ENCODE data around the gene DRC1.

DRC1 gene

DNA sequence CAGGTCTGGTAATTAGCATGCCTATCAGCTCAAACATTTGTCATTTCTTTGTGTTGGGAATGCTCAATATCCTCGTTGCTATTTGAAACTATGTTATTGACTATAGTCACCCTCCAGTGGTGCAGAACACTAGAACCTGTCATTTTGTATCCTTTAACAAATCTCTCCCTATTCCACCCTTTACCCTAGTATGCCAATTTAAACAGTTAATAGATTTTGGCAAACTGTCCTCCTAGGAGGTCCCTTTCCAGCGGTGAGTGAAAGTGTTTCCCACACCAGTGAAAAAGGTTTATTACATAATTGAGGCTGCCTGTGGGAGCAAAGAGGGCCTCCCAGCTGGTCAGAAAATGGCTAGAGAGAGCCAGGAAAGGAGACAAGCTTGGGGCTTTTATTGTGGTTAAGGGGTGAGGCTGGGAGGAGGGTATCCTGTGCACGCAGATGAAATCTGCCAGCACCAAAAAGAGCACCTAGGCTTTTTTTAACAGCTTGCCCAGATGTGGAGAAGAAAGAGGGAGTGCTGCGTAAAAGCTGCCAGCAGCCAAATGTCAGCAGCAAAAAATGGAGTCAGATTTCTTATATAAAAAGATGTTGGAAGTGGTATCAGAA, 1.8 kb upstream of the DRC1 start:
- no peak for DNase-seq (ENCODE audit: low read depth in 3 of 3)

DNA sequence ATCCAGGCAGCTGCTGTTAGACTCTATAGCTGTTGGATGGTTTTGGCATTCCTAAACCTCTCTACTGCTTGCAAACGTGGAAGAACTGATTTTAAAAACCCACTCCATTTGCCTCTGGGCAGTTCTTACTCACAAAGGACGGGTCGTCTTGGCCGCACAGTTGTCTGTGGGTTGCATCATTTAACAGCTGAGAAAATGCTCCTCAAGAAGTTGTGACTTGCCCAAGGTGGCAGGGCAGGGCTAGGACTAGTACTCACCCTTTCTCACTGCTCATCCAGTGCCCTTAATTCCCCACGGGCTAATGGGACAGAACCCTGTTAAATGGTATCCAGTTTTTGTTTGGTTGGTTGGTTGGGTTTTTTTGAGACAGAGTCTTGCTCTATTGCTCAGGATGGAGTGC, 997 bp upstream of the DRC1 start:
- no peak for DNase-seq (ENCODE audit: low read depth in 3 of 3)

DNA sequence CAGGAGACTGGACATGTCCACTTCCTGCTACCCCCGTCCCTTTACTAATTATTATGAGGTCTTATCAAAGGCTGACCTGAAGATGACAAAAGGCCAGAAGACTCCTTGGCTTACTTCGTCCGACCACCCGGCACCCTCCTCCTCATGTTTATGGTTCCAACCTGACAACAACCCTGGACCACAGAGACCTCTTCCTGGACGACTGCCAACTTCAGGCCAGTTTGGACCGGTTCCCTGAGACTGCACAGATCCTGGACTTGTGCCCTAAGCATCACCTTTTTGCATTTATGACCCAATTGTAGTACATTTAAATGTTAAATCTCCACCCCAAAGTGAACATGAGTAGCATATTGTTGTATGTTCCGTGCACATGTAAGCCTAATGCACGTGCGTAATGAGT, 5.8 kb downstream of the DRC1 start:
- no peak for DNase-seq (ENCODE audit: low read depth in 3 of 3)

DNA sequence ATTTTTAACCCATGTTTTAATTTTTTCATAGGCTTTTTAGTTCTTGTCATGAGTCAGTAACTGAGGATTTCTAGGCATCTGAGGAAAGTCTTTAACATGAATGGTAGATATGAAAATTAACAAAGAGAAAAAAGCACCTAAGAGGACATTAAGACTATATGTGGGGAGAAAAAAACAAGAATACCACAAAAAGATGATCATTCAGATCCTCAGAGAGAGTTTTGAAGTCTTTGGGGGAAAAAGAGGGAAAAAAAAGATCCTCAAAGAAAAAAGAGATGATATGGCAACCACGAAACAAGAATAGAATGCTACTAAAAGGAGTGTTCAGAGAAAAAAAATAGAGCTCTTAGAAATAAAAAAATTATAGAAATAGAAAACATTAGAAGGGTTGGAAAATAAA, 8.1 kb downstream of the DRC1 start:
- no peak for DNase-seq (ENCODE audit: low read depth in 3 of 3)

DNA sequence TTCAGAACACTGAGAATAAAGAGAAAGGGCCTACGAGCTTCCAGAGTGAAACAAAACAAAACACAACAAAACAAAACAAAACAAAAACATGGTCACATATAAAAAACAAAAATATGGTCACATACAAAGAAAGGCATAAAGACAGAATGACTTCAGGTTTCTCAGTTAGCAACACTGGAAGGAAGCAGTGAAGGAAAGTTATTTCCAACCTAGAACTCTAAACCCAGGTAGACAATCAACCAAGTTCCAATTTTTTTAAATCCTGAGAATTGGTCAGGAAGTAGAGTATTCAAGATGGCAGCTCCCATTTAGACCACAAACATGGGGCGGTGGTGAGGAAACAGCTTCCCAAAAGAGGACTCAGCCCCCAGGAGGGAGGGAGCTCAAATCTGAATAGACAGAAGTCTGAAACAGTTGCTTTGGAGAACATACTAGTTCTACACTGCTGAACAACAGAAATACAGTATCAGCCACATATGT, 9.1 kb downstream of the DRC1 start:
- DNase-seq (ENCODE audit: low read depth in 3 of 3), result no peak

DNA sequence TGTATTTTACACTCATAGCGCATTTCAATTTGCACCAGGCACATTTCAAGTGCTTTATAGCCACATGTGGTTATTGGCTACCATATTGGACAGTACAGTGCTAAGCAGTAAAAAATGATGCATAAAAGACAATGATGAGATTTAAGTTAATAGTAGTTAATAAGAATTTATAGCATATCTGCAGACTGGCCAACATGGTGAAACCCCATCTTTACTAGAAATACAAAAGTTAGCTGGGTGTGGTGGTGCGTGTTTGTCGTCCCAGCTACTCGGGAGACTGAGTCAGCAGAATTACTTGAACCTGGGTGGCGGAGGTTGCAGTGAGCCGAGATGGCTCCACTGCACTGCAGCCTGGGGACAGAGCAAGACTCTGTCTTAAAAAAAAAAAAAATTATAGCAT, 9.7 kb downstream of the DRC1 start:
- DNase-seq (ENCODE audit: low read depth in 3 of 3), result no peak

DNA sequence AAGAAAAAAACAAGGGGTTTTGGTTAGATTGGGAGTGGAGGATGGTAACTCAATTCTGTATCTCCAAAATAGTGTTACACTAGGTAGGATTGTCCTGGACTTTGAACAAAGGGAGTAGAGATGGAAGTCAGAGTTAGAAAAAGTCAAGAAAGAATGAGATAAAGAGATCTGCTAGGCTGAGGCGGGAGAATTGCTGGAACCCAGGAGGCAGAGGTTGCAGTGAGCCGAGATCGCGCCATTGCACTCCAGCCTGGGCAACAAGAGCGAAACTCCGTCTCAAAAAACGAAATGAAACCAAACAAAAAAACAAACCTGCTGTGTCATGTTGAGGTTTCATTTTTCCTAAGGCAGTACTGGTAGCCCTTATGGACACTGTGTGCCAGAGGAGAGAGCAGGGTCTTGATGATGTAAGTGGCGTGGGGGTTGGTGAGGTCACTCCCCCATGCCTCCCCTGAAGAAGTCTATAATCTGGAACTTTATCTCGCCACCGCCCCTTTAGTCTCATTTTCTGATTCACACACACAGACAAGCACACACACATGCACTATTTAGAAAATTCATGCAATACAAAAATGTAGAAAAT, 10.5 kb downstream of the DRC1 start:
- DNase-seq (ENCODE audit: low read depth in 3 of 3), result no peak

DNA sequence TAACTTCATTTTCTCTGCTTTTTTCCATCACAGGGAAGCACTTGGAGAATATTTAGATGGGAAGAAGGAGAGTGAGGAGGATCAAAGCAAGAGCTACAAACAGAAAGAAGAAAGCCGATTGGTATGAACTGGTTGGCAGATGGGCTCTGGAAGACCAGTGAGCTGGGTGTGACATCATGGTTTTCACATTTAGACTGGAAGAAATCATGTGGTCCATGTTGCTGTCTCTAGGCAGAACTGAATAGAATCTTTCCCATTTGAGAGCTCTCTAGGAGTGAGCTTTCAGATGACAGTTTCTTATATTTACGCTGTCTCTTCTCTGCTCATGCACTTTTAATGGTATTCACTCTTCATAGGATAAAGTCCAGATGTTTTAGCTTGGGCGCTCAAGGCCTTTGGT, 12.6 kb downstream of the DRC1 start:
- no peak for DNase-seq (ENCODE audit: low read depth in 3 of 3)

DNA sequence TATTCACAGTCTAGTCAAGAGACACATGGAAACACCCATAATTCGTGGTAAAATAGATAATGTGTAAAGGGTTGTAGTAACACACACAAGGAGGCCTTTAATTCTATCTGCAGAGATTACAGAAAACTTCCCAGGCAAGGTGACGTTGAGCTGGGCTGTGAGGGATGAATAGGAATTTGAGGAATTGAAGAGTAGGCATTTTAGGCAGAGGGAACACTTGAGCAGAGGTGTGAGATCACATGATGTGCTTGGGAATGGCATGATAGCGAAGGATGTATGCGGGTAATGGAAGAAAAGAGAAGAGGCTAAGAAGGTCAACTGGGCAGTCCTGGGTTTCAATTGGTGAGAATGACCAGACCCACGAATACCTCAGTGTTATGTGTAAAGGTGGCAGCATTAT, 20.2 kb downstream of the DRC1 start:
- no peak for DNase-seq (ENCODE audit: low read depth in 3 of 3)

DNA sequence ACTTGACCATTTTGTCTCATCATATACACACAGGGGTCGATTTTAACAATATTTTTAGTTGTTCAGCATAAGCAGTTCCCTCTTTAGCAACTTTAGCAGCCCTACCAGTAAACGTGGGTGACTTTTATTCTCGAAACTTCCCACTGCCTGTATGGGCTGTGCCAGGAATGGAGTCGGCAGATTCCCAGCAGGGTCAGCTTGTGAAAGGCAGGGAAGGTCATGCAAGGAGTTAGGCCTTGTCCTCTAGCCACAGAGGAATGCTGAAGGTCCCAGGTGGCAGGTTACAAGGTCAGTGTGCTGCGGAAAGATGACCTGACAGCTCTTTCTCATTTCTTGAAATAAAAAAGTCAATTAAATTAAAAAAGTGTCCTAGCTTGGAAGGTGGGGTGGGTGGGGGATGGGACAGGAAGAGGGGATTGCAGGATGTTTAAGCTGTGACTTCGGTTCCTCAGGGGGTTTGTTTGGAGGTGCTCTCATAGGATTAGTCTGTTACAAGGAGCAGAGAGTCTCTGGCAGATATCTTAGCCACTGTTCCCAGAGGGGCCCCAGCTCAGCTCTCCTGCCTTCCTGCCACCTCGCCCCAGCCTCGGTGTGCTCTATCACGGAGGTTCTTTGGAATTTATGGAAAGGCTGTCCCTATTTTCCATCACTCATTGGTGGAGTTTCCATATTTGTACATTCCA, 21.4 kb downstream of the DRC1 start:
- no peak for DNase-seq (ENCODE audit: low read depth in 3 of 3)

DNA sequence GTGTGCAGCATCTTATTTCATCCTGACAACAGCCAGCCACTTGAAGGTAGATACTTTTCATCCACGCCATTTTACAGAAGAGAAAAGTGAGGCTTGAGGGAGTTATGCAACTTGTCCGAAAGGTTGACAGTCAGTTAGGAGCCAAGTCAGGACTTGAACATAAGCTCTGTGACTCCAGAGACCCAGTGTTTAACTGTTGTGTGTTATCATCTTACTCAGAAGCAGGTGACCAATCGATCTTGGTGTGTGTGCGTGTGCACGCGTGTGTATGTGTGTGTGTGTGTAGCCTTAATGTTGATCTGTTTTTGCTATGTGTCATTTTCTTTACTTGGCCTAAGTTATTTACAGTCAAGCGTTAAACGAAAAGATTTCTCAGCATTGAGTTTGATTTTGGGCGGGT, 22.0 kb downstream of the DRC1 start:
- DNase-seq (ENCODE audit: low read depth in 3 of 3), result no peak

DNA sequence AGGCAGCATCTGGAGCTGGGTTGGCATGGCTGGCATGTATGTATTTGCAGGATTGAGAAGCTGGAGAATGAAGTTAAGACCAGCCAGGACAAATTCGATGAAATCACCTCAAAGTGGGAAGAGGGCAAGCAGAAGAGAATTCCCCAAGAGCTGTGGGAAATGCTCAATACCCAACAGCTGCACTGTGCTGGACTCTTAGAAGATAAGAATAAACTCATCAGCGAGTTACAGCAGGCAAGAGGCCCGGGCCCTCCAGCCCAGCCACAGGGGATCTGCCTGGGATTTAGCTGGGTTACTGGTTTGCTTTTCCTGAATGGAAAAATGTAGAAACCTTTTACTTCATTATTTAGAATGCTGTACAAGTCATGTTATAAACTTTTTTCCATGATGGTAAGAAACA, 22.5 kb downstream of the DRC1 start:
- no peak for DNase-seq (ENCODE audit: low read depth in 3 of 3)

DNA sequence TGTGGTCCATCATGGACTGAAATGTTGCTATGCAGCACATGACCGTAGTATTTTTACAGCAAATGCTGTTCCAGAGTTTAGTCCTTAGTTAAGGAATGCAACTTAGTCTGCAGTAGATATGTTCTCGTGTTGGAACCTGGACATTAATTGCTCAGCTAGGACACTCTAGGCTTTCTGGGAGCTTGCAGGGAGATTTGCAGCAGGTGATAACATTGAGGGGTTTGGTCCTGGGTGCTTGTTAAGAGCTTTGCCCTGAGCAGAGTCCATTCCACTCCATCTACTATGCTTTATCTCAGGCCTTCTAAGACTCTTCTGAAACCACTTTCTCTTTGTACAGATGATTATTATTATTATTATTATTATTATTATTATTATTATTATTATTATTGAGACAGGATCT, 27.1 kb downstream of the DRC1 start:
- no peak for DNase-seq (ENCODE audit: low read depth in 3 of 3)

DNA sequence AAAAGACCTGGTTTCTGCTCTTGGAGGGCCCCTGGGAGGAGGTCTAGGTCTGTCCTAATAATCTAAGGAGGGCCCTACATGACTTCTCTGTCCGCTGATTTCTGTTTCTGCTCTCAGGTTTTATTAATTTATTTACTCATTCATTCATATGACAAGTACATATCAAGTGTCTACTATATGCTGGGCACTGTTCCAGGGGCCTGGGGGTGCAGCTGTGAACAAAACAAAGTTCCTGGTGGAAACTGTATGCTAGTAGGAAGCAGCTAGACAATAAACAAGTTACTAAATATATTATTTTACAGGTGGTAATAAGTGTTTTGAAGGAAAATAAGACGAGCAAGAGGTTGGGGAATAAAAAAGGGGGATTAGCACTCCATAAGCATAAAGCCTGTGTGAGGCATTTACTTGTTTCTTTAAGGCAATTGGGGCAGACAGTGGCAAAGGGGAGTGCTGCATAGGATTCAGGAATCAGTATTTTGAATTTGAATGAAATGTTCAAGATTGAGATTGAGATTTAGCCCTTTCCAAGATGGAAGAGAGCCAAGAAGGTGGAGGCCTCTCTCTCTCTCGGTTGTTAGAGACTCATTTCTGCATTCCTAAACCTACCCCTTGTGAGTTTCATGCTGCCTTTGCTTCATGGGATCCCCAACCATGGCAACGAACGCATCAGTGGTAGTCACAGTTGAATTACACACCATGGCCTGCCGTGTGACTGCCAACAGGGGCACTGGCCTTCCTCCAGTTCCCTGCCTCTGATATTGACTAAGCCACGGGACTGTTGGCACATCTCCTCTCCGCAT, 28.3 kb downstream of the DRC1 start:
- DNase-seq (ENCODE audit: low read depth in 3 of 3), result no peak

DNA sequence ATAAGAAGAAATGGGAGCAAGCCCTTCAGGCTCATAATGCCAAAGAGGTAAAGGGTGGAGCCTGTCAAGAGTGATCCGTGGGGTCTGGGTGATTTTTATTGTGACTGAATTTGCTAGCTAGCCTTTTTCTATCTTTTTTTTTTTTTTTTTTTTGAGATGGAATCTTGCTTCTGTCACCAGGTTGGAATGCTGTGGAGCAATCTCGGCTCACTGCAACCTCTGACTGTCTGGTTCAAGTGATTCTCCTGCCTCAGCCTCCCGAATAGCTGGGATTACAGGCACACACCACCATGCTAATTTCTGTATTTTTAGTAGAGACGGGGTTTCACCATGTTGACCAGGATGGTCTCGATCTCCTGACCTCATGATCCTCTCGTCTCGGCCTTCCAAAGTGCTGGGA, 29.1 kb downstream of the DRC1 start:
- DNase-seq (ENCODE audit: low read depth in 3 of 3), result no peak

DNA sequence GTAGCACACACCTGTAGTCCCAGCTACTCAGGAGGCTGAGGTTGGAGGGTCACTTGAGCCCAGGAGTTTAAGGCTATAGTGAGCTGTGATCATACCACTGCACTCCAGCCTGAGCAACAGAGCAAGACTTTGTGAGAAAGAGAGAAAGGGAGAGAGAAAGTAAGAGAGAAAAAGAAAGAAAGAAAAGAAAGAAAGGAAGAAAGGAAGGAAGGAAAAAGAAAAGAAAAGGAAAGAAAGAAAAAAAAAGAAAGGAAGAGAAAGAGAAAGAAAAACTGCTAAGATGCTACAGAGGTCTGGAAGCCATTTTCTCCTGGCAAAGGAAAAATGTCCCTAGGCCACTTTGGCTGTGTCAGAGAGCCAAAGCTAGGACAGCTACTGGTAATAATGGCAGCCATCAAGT, 30.6 kb downstream of the DRC1 start:
- DNase-seq (ENCODE audit: low read depth in 3 of 3), result no peak

DNA sequence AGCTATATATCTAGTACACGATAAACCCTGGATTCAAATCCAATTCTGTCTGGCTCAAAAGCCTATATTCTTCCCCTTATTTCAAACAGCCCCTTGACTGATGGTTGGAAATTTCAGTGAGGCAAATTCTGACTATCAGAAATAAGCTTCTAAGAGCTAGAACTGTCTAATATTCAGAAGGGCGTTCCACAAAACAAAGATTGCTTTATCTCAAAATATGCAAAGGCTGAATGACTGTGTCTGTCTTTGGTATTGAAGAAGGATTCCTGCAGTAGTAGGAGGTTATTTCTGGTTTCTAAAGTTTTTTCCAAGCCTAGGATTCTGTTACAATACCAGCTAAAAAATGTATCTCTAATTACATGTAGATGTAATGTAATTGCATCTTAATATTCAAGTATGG, 31.1 kb downstream of the DRC1 start:
- DNase-seq (ENCODE audit: low read depth in 3 of 3), result no peak

DNA sequence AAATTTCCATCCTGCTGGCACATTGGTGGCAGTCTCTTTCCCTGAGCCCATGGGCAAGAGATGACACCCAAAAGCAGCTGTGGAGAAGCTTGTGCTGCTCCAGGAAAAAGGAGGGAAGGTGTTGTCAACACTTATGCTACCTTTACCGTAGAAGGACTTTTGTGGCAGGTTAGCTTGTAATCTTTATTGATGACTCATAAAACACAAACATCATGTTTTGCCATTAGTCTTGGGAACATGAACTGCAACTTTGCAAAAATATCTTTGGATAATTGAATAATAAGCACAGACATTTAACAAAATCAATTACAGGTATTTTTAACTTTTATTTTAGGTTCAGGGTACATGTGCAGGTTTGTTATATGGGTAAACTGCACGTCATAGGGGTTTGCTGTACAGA, 33.4 kb downstream of the DRC1 start:
- no peak for DNase-seq (ENCODE audit: low read depth in 3 of 3)

DNA sequence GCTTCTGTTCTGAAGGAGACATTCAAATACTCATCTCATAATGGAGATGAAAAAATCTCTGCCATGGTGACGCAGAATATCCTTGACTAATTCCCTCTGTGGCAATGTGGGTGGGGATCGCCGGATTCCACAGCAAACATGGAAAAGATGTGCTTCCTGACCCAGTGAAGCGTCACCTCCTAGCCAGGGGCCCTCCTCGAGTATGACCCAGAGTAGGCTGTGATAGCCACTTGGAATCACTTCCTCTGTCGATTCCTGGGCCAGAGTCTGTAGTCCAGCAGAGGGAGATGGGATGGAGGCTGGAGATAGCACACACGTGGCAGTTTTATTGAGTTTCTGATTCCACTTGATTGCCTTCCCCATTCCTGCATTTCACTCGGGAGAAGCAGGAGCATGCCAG, 36.8 kb downstream of the DRC1 start:
- no peak for DNase-seq (ENCODE audit: low read depth in 3 of 3)

DNA sequence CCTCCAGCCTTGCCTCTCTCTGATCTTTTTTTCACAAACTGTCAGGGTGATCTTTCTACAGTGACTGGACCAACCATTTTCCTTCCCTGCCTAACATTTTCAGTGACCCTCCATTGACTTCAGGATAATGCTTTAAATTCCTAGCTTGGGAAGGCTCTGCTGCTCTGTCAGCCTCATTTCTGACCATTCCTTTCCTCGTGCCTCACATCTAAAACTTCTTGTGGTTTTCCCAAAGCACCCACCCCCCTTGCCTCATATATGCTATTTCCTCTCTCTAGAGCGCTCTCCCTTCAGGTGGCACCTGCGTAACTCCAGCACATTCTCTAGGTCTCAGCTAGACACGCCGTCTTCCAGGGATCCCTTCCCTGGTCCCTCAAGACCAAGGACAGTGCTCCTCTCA, 37.2 kb downstream of the DRC1 start:
- DNase-seq (ENCODE audit: low read depth in 3 of 3), result no peak

DNA sequence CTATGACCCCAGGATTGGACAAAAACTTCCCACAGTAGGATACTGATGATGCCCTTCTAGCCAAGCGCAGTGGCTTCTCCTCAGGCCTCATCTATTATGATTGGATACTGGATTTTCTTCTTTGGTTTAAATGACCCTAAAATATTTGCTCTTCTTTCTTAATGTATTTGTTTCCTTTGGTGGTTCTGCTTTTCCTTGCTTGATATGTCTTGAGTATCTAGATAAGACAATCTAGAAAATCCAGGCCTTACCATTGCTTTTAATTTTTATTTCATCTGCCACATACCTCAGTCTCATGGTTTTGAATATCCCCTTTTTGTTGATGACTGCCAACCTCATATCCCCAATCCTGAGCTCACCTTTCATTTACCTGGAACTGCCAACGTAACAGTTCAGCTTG, 40.6 kb downstream of the DRC1 start:
- no peak for DNase-seq (ENCODE audit: low read depth in 3 of 3)

DNA sequence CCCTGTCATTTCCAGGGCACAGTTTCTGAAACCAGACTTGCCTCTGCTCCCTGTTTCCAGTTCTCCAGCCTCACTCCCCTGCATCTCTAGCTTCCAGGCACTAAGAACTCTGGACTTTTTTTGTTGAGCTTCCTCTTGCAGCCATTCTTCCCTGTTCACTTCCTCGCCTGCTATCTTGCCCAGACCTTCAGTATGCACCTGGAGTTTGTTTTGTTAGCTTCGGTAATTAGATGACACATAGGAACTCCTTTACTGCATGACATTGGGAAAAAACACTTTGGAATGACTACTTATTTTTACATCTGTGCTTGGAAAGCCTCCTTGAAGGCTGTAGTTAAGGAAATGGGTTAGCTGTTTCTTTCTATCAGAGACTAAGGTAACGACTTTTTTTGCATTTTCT, 41.0 kb downstream of the DRC1 start:
- DNase-seq (ENCODE audit: low read depth in 3 of 3), result no peak

DNA sequence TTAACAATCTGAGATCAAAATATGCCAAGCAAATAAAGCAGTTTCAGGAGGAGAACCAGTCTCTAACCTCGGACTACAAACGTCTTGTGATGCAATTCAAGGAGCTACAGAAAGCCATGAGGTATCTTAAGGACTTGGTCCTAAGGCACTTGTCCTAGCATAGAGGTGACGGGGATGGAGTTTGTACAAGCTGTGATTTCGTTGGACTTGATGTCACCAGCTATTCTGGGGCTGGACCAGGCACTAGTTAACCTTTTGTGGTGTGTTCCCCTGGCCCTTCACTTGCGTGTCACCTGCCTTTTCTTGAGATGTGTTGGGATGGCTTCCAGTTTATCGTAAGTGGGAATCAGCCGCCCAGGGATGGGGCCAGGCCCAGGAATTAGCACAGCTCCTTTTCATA, 42.5 kb downstream of the DRC1 start:
- no peak for DNase-seq (ENCODE audit: low read depth in 3 of 3)
